Fibroblast of skin of back (primary cell): Measurements from ENCODE around the gene DDX27.
A peak's percentile ranks its signal among the peaks of the same experiment; 100 is the strongest.

Source experiments
- DNase-seq: peaks from one replicate; pipeline ENCODE4 v3.0.0-alpha.2; 2013

The DDX27 gene

GRCh38 chr20:49278818-49279676, 59.8 kb downstream of the DDX27 start:
- DNase-seq = no peak

DNA sequence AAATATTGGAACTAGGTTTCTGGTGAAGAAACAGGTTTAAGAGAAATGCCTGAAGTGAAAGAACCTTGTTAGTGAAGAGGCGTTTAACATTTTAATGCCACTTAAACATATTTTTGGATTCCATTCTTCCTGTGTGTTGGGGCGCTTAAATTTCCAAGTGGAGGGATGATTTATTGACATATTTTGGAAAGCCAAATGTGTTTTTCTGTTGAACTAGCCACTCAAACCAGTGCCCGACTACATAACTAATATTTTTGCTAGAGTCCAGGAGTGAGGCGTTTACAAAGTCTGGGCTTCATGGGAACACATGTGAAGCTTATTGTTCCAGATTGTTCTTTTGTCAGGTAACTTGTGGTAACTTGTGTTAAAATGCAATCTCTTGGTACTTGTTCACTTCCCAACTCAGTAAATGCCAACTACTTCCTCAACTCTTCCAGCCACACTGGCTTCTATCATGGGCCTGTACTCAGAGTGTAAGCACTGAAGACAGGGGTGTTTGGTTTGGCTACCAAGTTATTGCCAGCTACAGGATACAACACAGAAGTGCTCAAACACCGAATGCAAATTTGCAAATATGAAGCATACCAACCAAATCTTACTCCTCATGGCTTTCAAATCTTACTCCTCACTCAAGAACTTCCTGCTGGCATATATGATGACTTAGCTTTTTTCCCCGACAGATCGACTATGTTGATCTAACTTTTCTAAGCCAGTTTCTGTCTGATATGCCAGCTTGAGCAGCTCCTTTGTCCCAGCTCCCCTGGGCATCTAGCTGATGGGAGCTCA, 60.7 kb downstream of the DDX27 start:
- DNase-seq = no peak

DNA sequence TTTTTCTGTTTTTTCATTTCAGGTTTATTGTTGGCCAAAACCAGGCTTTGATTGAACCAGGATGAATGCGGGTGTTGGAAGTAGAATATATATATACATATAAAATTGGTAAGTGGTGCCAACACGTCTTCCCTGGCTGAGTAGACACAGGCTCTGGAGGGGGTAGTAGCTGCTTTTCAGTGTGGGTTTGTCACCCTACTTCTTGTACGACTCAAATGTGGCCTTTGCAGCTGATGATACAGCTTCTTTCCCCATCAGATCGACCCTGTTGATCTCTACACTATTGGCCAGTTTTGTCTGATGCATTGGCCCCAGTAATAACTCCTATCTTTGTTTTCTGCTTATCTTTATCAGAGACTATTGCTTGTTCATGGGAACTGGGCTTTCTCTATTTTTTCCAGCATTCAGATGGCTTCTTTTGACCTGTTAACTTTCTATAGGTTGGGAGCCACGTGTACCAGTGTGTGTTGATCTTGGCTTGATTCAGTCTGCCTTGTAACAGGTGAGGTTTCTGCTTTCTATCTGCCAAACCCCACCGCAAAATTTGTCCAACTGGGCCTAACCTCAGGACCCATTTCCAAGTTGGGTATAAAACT, 61.3 kb downstream of the DDX27 start:
- no peak for DNase-seq

GRCh38 chr20:49281059-49281912, 62.1 kb downstream of the DDX27 start:
- no peak for DNase-seq

DNA sequence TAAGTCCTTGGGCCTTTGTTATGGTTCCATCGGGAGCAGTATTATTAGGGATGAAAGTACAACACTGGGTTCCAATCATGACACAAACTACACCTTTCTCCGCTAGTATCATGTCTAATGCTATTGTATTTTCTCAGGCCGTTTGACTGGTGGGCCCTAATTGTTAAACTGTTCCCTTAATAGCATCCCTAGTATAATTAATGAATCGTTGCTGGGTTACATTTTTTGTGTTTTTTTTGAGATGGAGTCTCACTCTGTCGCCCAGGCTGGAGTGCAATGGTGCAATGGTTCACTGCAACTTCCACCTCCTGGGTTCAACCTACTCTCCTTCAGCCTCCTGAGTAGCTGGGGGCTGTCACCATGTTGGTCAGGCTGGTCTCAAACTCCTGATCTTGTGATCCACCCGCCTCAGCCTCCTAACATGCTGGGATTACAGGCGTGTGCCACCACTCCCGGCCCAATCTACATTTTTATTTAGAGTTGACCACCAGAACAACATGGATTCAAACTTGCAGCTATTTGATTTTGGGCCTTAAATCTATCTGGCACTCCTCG, 62.8 kb downstream of the DDX27 start:
- no peak for DNase-seq

GRCh38 chr20:49282584-49283171, 63.5 kb downstream of the DDX27 start:
- no peak for DNase-seq

DNA sequence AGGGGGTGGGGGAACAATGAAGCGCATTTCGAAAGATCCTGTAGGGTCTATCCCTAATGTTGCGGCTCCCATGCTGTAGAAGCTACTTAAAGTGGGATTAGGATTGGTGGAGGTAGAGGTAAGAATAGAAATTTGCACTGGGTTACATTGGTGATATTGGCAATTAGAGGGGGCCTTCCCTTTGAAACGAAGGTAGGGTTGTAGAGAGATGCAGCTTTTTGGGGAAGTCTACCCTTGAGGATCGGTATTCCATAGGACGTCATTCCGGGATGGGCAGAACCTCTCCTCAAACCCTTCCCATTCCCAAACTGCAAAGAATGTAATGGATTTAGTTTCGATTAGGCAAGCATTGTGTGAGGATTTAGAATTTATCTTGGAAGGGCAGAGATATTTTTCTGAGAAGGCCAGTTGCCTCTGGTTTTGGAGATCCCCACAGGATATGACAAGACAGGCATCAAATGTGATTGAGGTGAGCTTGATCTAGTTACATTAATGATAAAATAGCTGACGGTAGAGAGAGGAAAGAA, 64.0 kb downstream of the DDX27 start:
- no peak for DNase-seq

GRCh38 chr20:49283703-49284625, 64.7 kb downstream of the DDX27 start:
- DNase-seq = no peak

GRCh38 chr20:49284818-49285217, 65.6 kb downstream of the DDX27 start:
- no peak for DNase-seq

DNA sequence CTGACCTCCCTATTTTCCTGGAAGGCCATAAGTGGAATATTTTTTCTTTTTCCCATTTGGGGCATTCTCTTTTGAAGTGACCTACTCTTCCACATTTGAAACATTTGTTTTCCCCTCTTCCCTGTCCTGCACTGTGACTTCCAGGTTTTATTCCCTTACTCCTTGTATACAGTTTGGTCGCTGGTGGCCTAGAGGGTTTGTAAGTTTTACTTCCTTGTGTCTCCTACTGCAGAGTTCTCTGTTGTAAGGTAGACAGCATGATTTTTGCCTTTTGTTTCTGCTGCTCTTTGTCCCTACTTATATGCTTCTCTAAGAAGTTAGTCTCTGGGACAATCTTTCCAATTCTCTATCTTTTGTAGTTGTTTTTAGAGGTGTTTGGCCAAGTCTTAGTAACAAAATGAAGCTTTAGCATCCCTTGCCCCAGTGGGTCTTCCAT, 66.0 kb downstream of the DDX27 start:
- DNase-seq = no peak

DNA sequence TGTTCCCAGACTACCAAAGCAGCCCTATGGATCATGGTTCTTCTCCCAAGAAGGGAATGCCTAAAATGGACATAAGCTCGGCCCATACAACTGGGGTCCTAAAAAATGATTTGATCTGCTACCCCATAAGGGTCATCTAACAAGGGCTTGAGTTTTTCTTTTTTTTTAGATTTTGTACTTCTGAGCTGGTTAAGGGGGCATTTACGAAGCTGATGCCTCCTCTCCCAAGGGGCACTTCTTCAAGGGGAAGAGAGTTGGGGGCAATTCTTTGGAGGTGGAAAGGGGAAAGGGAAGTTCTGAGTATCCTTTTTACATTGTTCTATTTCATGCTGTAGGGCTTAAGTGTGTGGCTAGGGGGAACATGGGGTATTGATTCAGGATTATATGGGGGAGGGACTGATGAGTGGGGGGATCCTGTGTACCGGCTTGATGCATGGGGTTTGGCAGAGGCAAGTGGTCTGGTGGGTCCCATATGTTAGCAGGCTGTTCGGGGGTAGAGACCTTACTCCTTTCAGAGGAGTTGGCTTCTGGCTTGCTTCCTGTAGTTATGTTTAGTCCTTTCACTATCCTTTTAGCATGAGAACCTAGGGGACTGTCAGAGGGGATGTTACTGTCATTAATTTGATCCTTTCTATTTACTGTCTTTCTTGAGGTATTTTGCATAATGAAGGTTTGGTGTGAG, 66.7 kb downstream of the DDX27 start:
- no peak for DNase-seq

- no peak for DNase-seq
These were observed 67.7 kb downstream of the DDX27 start for GRCh38 chr20:49286689-49287551.

GRCh38 chr20:49287555-49288249, 68.5 kb downstream of the DDX27 start:
- peak; percentile 80 for DNase-seq

- DNase-seq = no peak
These were observed 69.1 kb downstream of the DDX27 start for GRCh38 chr20:49288250-49288751.

DNA sequence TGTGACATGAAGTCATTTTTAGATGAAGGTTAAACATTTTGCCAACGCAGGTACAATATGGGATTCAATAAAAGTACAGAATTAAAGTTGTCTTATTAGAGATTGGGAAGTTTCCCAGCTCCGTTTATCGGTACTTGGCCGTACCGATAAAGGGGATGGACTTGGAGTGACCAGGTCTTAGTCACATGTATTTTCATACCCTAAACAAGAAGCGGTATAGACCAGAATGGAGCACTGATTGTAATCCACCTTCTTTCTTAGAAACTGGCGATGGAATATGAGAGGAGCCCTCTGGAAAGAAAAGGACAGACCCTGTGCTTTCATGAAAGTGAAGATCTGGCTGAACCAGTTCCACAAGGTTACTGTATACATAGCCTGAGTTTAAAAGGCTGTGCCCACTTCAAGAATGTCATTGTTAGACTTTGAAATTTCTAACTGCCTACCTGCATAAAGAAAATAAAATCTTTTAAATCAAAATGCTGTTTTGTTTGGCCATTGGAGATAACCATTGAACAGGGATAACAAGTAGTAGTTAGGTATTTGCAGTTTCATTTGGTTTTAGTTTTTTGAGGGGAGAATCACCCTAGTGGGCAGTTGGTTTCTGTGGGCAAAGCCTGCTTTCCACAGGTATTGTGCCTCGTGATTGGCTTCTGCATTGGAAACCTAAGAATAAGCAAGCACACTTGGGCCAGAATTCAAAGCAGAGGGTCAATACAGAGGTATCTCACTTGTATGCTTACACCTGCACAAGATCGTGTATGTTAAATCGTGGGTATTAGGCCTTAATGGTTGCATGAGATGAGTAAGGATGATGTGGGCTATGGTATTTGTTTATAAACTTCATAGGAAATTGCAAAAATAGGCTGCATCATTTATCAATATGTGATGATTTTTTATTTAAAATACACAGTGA, 69.8 kb downstream of the DDX27 start:
- no peak for DNase-seq

GRCh38 chr20:49290608-49291191, 71.5 kb downstream of the DDX27 start:
- DNase-seq = no peak
